ENCODE data around the gene NET1.

NET1 gene

DNA sequence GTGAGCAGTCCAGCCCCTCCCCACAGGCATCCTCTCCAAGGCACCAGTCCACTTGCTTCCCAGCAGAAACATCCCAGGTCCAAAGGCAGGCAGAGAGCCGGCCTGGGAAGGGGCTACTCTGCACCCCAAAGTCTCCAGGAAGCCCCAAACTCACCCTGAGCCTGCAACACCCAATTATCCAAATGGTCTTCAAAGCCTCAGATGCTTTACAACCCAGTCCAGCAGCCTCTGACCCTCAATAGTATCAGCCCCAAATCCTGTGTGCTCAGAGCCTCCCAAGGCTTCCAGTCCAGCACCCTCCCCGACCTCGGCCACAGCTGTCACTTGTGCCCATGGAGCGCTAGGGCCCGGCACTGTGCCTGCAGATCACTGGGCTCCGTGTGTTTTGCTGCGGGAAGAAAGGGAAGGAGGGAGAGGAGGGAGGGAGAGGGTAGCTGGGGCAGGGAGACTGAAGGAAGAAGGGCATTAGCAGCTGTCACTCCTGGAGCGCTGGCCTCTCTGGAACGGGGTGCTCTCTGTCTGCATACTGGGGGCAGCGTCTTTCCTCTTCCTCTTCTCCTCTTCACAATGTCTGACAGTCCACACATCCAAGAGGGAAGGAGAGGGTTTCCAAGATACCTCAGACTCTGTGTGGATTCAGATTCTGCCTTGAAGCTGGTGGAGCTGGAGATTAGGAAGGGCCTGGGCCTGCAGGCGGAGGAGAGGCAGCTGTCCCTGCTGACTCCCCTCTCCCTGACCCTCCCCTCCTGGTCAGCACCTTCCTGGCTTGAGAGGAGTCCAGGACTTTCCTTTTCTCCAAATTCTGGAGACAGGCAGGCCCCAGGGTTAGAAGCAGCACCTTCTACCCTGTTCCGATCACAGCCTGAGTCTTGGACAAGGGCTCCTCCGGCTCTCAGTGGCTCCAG is 73.8 kb downstream of the NET1 start:
- Histone ChIP-seq H3K9ac (ENCODE audit: low read depth, low read length) (no peak overlapping the region), H3K27ac (ENCODE audit: low read depth, low read length) (no peak overlapping the region), H3K4me1 (ENCODE audit: control insufficient read depth, insufficient read depth, low read length) (peaks cover 8% of the 10 kb centered on the region), H3K36me3 (ENCODE audit: control insufficient read depth, insufficient read depth, low read length) (no peaks in the 10 kb centered on the region), H3K9me3 (ENCODE audit: control insufficient read depth, insufficient read depth, low read length) (no peaks in the 10 kb centered on the region), H3K27me3 (ENCODE audit: control insufficient read depth, insufficient read depth, low read length) (no peaks in the 10 kb centered on the region), H3K4me3 (ENCODE audit: low read depth, low read length) (no peak overlapping the region)

- no peaks in the 10 kb centered on the region for H3K9me3 ChIP-seq (ENCODE audit: control insufficient read depth, insufficient read depth, low read length)
- no peaks in the 10 kb centered on the region for H3K27me3 ChIP-seq (ENCODE audit: control insufficient read depth, insufficient read depth, low read length)
- no peak overlapping the region for H3K9ac ChIP-seq (ENCODE audit: low read depth, low read length)
- H3K27ac ChIP-seq (ENCODE audit: low read depth, low read length): no peak overlapping the region
- H3K4me3 ChIP-seq (ENCODE audit: low read depth, low read length): no peak overlapping the region
- H3K4me1 ChIP-seq (ENCODE audit: control insufficient read depth, insufficient read depth, low read length): peaks cover 8% of the 10 kb centered on the region
- no peaks in the 10 kb centered on the region for H3K36me3 ChIP-seq (ENCODE audit: control insufficient read depth, insufficient read depth, low read length)
Observed at GRCh38 chr10:5486853-5487235, 74.5 kb downstream of the NET1 start.

- no peak overlapping the region for H3K4me3 ChIP-seq (ENCODE audit: low read depth, low read length)
- H3K27ac ChIP-seq (ENCODE audit: low read depth, low read length): peak overlapping the region; percentile 43
Observed at GRCh38 chr10:5488272-5489161, 76.2 kb downstream of the NET1 start.

DNA sequence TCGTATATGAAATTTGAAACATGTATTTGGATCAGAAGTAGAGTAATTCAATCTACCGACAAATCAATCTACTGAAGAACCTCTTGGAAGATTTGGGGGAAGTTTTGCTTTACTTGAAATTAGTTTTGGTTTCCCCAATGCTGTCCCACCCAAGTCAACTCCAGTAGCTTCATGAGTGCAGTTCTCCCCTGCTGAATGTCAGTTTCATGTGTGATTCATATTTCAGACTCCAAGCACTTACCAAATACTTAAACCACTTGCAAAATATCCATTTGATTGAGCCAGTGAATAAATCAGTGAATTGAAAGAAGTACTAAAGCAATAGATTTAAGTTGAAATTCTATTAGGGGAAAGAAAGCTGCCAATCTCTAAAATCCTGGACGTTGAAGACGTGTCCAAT is 77.7 kb downstream of the NET1 start:
- Histone ChIP-seq H3K4me3 (ENCODE audit: low read depth, low read length) (no peak overlapping the region), H3K4me1 (ENCODE audit: control insufficient read depth, insufficient read depth, low read length) (peaks cover 8% of the 10 kb centered on the region), H3K27me3 (ENCODE audit: control insufficient read depth, insufficient read depth, low read length) (no peaks in the 10 kb centered on the region), H3K36me3 (ENCODE audit: control insufficient read depth, insufficient read depth, low read length) (no peaks in the 10 kb centered on the region), H3K27ac (ENCODE audit: low read depth, low read length) (no peak overlapping the region), H3K9ac (ENCODE audit: low read depth, low read length) (no peak overlapping the region), H3K9me3 (ENCODE audit: control insufficient read depth, insufficient read depth, low read length) (no peaks in the 10 kb centered on the region)

More at GRCh38 chr10:5488272-5489161, 76.2 kb downstream of the NET1 start:
- Histone ChIP-seq H3K9ac (ENCODE audit: low read depth, low read length) (no peak overlapping the region), H3K36me3 (ENCODE audit: control insufficient read depth, insufficient read depth, low read length) (no peaks in the 10 kb centered on the region), H3K27me3 (ENCODE audit: control insufficient read depth, insufficient read depth, low read length) (no peaks in the 10 kb centered on the region), H3K4me1 (ENCODE audit: control insufficient read depth, insufficient read depth, low read length) (peaks cover 8% of the 10 kb centered on the region), H3K9me3 (ENCODE audit: control insufficient read depth, insufficient read depth, low read length) (no peaks in the 10 kb centered on the region)

- Histone ChIP-seq H3K9me3 (ENCODE audit: control insufficient read depth, insufficient read depth, low read length) (no peaks in the 10 kb centered on the region), H3K27ac (ENCODE audit: low read depth, low read length) (no peak overlapping the region), H3K27me3 (ENCODE audit: control insufficient read depth, insufficient read depth, low read length) (no peaks in the 10 kb centered on the region), H3K36me3 (ENCODE audit: control insufficient read depth, insufficient read depth, low read length) (no peaks in the 10 kb centered on the region), H3K9ac (ENCODE audit: low read depth, low read length) (no peak overlapping the region), H3K4me3 (ENCODE audit: low read depth, low read length) (no peak overlapping the region), H3K4me1 (ENCODE audit: control insufficient read depth, insufficient read depth, low read length) (peaks cover 8% of the 10 kb centered on the region)
Observed at GRCh38 chr10:5490698-5491464, 78.5 kb downstream of the NET1 start.

GRCh38 chr10:5491477-5491876 is 79.1 kb downstream of the NET1 start:
- H3K4me3 ChIP-seq (ENCODE audit: low read depth, low read length): no peak overlapping the region
- H3K9me3 ChIP-seq (ENCODE audit: control insufficient read depth, insufficient read depth, low read length): no peaks in the 10 kb centered on the region
- H3K27me3 ChIP-seq (ENCODE audit: control insufficient read depth, insufficient read depth, low read length): no peaks in the 10 kb centered on the region
- no peak overlapping the region for H3K9ac ChIP-seq (ENCODE audit: low read depth, low read length)
- no peak overlapping the region for H3K27ac ChIP-seq (ENCODE audit: low read depth, low read length)
- H3K4me1 ChIP-seq (ENCODE audit: control insufficient read depth, insufficient read depth, low read length): peaks cover 8% of the 10 kb centered on the region
- no peaks in the 10 kb centered on the region for H3K36me3 ChIP-seq (ENCODE audit: control insufficient read depth, insufficient read depth, low read length)

- Histone ChIP-seq H3K27ac (ENCODE audit: low read depth, low read length) (no peak overlapping the region), H3K27me3 (ENCODE audit: control insufficient read depth, insufficient read depth, low read length) (no peaks in the 10 kb centered on the region), H3K36me3 (ENCODE audit: control insufficient read depth, insufficient read depth, low read length) (no peaks in the 10 kb centered on the region), H3K4me1 (ENCODE audit: control insufficient read depth, insufficient read depth, low read length) (peaks cover 8% of the 10 kb centered on the region), H3K9ac (ENCODE audit: low read depth, low read length) (no peak overlapping the region), H3K9me3 (ENCODE audit: control insufficient read depth, insufficient read depth, low read length) (no peaks in the 10 kb centered on the region), H3K4me3 (ENCODE audit: low read depth, low read length) (no peak overlapping the region)
Observed at GRCh38 chr10:5492322-5492855, 80.0 kb downstream of the NET1 start.

DNA sequence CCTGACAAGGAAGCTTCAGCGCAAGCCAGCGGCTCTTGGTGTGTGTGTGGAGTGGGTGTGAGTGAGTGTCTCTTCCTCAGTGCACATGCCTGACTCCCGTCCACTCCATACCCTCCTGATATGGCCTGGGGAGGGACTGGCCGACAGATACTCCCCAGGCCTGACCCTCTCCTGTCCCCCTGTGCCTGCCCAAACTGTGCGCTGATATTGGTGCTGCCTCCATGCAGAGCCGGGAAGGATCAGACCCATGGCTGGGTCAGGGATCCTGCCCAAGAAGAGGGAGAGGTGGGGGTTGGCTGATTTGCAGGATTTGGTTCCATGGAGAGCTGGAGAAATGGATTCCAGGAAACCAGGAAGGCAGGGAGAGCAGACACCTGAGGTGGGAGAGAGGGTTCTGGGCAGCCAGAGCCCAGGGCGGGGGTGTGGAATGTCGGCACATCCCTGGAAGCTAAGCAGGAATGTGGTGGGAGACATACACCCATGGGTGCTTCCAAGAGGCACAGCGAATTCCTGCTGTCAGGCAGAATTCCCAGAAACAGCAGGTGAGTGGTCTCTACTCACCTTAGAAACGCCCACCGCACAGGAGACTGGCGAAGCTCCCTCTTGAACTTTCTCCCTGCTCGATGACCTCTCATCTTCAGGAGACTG is 80.7 kb downstream of the NET1 start:
- H3K4me1 ChIP-seq (ENCODE audit: control insufficient read depth, insufficient read depth, low read length): peaks cover 8% of the 10 kb centered on the region
- no peak overlapping the region for H3K4me3 ChIP-seq (ENCODE audit: low read depth, low read length)

DNA sequence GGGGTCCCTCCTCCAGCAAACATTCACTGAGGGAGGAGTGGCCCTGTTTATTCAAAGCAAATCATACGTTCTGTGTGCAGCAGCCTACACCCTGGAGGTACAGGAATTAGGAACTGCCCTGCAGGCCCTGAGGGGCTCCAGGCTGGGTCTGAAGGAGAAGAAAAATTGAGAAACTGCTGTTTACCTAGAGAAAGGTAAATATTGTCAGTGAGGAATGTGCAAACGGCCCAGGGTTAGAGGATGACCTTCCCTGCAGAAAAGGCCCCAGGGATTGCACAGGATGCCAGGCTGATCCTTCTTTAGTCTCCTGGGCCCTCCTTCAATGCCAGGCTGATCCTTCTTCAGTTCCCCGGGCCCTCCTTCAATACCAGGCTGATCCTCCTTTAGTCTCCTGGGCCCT is 81.3 kb downstream of the NET1 start:
- no peaks in the 10 kb centered on the region for H3K9me3 ChIP-seq (ENCODE audit: control insufficient read depth, insufficient read depth, low read length)
- peaks cover 4% of the 10 kb centered on the region for H3K4me1 ChIP-seq (ENCODE audit: control insufficient read depth, insufficient read depth, low read length)
- H3K27me3 ChIP-seq (ENCODE audit: control insufficient read depth, insufficient read depth, low read length): no peaks in the 10 kb centered on the region
- no peak overlapping the region for H3K9ac ChIP-seq (ENCODE audit: low read depth, low read length)
- no peaks in the 10 kb centered on the region for H3K36me3 ChIP-seq (ENCODE audit: control insufficient read depth, insufficient read depth, low read length)
- H3K4me3 ChIP-seq (ENCODE audit: low read depth, low read length): no peak overlapping the region
- no peak overlapping the region for H3K27ac ChIP-seq (ENCODE audit: low read depth, low read length)

More for the DNA sequence above, 80.7 kb downstream of the NET1 start:
- H3K27ac ChIP-seq (ENCODE audit: low read depth, low read length): no peak overlapping the region
- no peak overlapping the region for H3K9ac ChIP-seq (ENCODE audit: low read depth, low read length)
- no peaks in the 10 kb centered on the region for H3K9me3 ChIP-seq (ENCODE audit: control insufficient read depth, insufficient read depth, low read length)
- no peaks in the 10 kb centered on the region for H3K36me3 ChIP-seq (ENCODE audit: control insufficient read depth, insufficient read depth, low read length)
- no peaks in the 10 kb centered on the region for H3K27me3 ChIP-seq (ENCODE audit: control insufficient read depth, insufficient read depth, low read length)

DNA sequence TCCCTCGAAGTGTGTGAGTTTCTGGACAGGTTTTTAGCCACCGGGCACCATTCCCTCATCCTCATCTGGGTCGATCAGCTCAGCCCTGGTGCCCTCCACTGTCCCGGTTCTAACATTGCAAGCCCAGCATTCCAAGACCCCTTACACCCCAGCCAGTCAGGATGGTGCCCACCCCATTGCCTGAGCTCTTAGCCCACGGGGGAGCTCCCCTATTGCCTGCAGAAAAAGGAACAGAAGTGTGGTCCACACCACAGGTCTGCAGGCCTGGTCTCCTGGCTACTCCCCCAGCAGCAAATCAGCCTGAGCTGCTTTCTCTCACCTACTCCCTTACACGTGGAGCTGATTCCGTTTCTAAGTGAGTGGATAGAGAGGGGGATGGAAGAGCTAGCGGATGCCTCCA is 82.3 kb downstream of the NET1 start:
- no peak overlapping the region for H3K9ac ChIP-seq (ENCODE audit: low read depth, low read length)
- H3K4me1 ChIP-seq (ENCODE audit: control insufficient read depth, insufficient read depth, low read length): no peaks in the 10 kb centered on the region
- no peak overlapping the region for H3K4me3 ChIP-seq (ENCODE audit: low read depth, low read length)
- no peaks in the 10 kb centered on the region for H3K9me3 ChIP-seq (ENCODE audit: control insufficient read depth, insufficient read depth, low read length)
- no peaks in the 10 kb centered on the region for H3K27me3 ChIP-seq (ENCODE audit: control insufficient read depth, insufficient read depth, low read length)
- no peak overlapping the region for H3K27ac ChIP-seq (ENCODE audit: low read depth, low read length)
- no peaks in the 10 kb centered on the region for H3K36me3 ChIP-seq (ENCODE audit: control insufficient read depth, insufficient read depth, low read length)

Measured in HUES48 (cell line).